Liver (tissue), 9 donors: ENCODE measurements around the gene ECD. TPM values are rescaled to one million over a fixed set of nuclear protein-coding genes. Genes with fewer than 3 reads are reported as not detected.

Source experiments
- DNase-seq: peaks from one replicate; pipeline ENCODE4 v3.0.0-alpha.2; 2017; ENCODE audit warnings: low spot score
- H3K27ac ChIP-seq, 2 donors: one replicate each; pipeline ENCODE4 v1.7.0; 2013; ENCODE audit warnings: inconsistent platforms in 2 of 2, low read length in 2 of 2, control low read depth in 1 of 2, low read depth in 1 of 2, mild to moderate bottlenecking in 1 of 2
- H3K27me3 ChIP-seq, 4 donors: one replicate each; pipeline versions ENCODE4 v1.6.1 to v1.7.0; 2013; ENCODE audit warnings: low read length in 3 of 4, inconsistent platforms in 1 of 4, mild to moderate bottlenecking in 1 of 4, moderate library complexity in 1 of 4; ENCODE audit not compliant: control insufficient read depth in 4 of 4, insufficient read depth in 4 of 4
- H3K36me3 ChIP-seq, 4 donors: one replicate each; pipeline versions ENCODE4 v1.6.1 to v1.7.0; 2013; ENCODE audit warnings: low read length in 3 of 4, mild to moderate bottlenecking in 3 of 4, low read depth in 1 of 4, moderate library complexity in 1 of 4; ENCODE audit not compliant: control insufficient read depth in 4 of 4, insufficient read depth in 3 of 4
- H3K4me1 ChIP-seq, 4 donors: one replicate each; pipeline versions ENCODE4 v1.6.1 to v1.7.0; 2013; ENCODE audit warnings: low read length in 3 of 4, mild to moderate bottlenecking in 3 of 4, moderate library complexity in 1 of 4; ENCODE audit not compliant: control insufficient read depth in 4 of 4, insufficient read depth in 4 of 4
- H3K4me3 ChIP-seq, 3 donors: one replicate each; pipeline versions ENCODE4 v1.6.1 to v1.7.0; 2013; ENCODE audit warnings: low read length in 3 of 3, control low read depth in 1 of 3, low read depth in 1 of 3, mild to moderate bottlenecking in 1 of 3
- H3K9ac ChIP-seq, 2 donors: one replicate each; pipeline ENCODE4 v1.7.0; 2013; ENCODE audit warnings: low read length in 2 of 2, mild to moderate bottlenecking in 2 of 2, moderate library complexity in 2 of 2, control low read depth in 1 of 2, low read depth in 1 of 2
- H3K9me3 ChIP-seq, 4 donors: one replicate each; pipeline versions ENCODE4 v1.6.1 to v1.7.0; 2013; ENCODE audit warnings: low read length in 3 of 4; ENCODE audit not compliant: control insufficient read depth in 4 of 4
- ATF3 ChIP-seq: IDR thresholded peaks from 2 replicates; pipeline ENCODE4 v1.6.1; 2016; ENCODE audit warnings: antibody characterized with exemption
- FOXA2 ChIP-seq: IDR thresholded peaks from 2 replicates; pipeline ENCODE4 v1.6.1; 2016; ENCODE audit warnings: antibody characterized with exemption
- GABPA ChIP-seq, 2 donors: IDR thresholded peaks in 1 of 2; conservative IDR thresholded peaks in 1 of 2; 2 replicates each; pipeline ENCODE4 v1.6.1; 2016; ENCODE audit warnings: antibody characterized with exemption in 2 of 2, mild to moderate bottlenecking in 1 of 2, moderate library complexity in 1 of 2
- HNF4A ChIP-seq, 2 donors: conservative IDR thresholded peaks; 2 replicates each; pipeline ENCODE4 v1.6.1; 2016; ENCODE audit warnings: antibody characterized with exemption in 2 of 2, mild to moderate bottlenecking in 2 of 2
- HNF4G ChIP-seq: IDR thresholded peaks from 2 replicates; pipeline ENCODE4 v1.6.1; 2016; ENCODE audit warnings: antibody characterized with exemption
- JUND ChIP-seq, 2 donors: IDR thresholded peaks; 2 replicates each; pipeline ENCODE4 v1.6.1; 2016; ENCODE audit warnings: antibody characterized with exemption in 2 of 2
- NR2F2 ChIP-seq: IDR thresholded peaks from 2 replicates; pipeline ENCODE4 v1.6.1; 2016; ENCODE audit warnings: antibody characterized with exemption
- RAD21 ChIP-seq, 2 donors: IDR thresholded peaks; 2 replicates each; pipeline ENCODE4 v1.6.1; 2016; ENCODE audit warnings: antibody characterized with exemption in 2 of 2, mild to moderate bottlenecking in 2 of 2
- REST ChIP-seq: IDR thresholded peaks from 2 replicates; pipeline ENCODE4 v1.6.1; 2016; ENCODE audit warnings: antibody characterized with exemption, mild to moderate bottlenecking
- RXRA ChIP-seq, 2 donors: IDR thresholded peaks; 2 replicates each; pipeline ENCODE4 v1.6.1; 2017 to 2018; ENCODE audit warnings: antibody characterized with exemption in 2 of 2, mild to moderate bottlenecking in 1 of 2
- SP1 ChIP-seq: IDR thresholded peaks from 2 replicates; pipeline ENCODE4 v1.6.1; 2018; ENCODE audit warnings: antibody characterized with exemption, mild to moderate bottlenecking
- TAF1 ChIP-seq: conservative IDR thresholded peaks from 2 replicates; pipeline ENCODE4 v1.6.1; 2016; ENCODE audit warnings: antibody characterized with exemption, mild to moderate bottlenecking
- YY1 ChIP-seq: IDR thresholded peaks from 2 replicates; pipeline ENCODE4 v1.6.1; 2016; ENCODE audit warnings: antibody characterized with exemption, mild to moderate bottlenecking
- WGBS: extraction: QIAGEN DNeasy Blood & Tissue Kit; methylation state at CpG from one replicate; pipeline ENCODE4 v1.1.7; 2013; 5-methylcytosine and 5-hydroxymethylcytosine counted together
- polyA plus RNA-seq, 2 donors: library from polyadenylated mRNA; stranded (reverse) in 1 of 2; unstranded in 1 of 2; fragments of 200-250 nt in 1 of 2; fragments of >200 nt in 1 of 2; fragmentation: Nextera tagmentation in 1 of 2; extraction: Ambion mirVana in 1 of 2; gene quantifications; one replicate each; pipeline versions ENCODE4 v1.2.1 to v1.2.3, GENCODE V29; 2013 to 2015
- total RNA-seq, 2 donors: library from RNA; depleted of rRNA; stranded (reverse); fragments of >200 nt; gene quantifications; one replicate each; pipeline ENCODE4 v1.2.3, GENCODE V29; 2014
- TF ChIP-seq, protein P1 (sequence below): fragments of 150-350 bp; IDR thresholded peaks from 2 replicates; pipeline ENCODE4 v1.5.1; 2017; ENCODE audit warnings: improper control_type of control experiment, low read depth, low read length; ENCODE audit not compliant: missing input control
- TF ChIP-seq, protein P2 (sequence below): IDR thresholded peaks from 2 replicates; pipeline ENCODE4 v1.6.1; 2016; ENCODE audit warnings: antibody characterized with exemption
- donor health status: healthy.
- donor health status: healthy.
- donor health status: healthy.
- donor health status: healthy.
- donor health status: healthy.

The ECD gene
- total and polyA plus RNA-seq, 4 donors, result 7.1 to 16.2 (median 12.0) TPM

GRCh38 chr10:73136627-73137026, 31.2 kb downstream of the ECD start:
- Histone ChIP-seq H3K36me3 (peaks cover 2 to 49% (median 35%) of the 10 kb centered on the region in 4 donors), H3K27me3 (no peaks in the 10 kb centered on the region), H3K4me3 (no peak overlapping the region), H3K4me1 (peaks cover 3 to 11% (median 7%) of the 10 kb centered on the region in 4 donors), H3K27ac (no peak overlapping the region), H3K9ac (no peak overlapping the region), H3K9me3 (no peaks in the 10 kb centered on the region)
- TF ChIP-seq, protein P1, sequence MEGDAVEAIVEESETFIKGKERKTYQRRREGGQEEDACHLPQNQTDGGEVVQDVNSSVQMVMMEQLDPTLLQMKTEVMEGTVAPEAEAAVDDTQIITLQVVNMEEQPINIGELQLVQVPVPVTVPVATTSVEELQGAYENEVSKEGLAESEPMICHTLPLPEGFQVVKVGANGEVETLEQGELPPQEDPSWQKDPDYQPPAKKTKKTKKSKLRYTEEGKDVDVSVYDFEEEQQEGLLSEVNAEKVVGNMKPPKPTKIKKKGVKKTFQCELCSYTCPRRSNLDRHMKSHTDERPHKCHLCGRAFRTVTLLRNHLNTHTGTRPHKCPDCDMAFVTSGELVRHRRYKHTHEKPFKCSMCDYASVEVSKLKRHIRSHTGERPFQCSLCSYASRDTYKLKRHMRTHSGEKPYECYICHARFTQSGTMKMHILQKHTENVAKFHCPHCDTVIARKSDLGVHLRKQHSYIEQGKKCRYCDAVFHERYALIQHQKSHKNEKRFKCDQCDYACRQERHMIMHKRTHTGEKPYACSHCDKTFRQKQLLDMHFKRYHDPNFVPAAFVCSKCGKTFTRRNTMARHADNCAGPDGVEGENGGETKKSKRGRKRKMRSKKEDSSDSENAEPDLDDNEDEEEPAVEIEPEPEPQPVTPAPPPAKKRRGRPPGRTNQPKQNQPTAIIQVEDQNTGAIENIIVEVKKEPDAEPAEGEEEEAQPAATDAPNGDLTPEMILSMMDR, result no peak
- TF ChIP-seq JUND (IDR thresholded peaks at IDR 0.05) (no peak), RAD21 (IDR thresholded peaks at IDR 0.05) (no peak), YY1 (no peak)
- no peak for DNase-seq
- 80% methylated on average over 2 of the region's 2 CpGs for WGBS

DNA sequence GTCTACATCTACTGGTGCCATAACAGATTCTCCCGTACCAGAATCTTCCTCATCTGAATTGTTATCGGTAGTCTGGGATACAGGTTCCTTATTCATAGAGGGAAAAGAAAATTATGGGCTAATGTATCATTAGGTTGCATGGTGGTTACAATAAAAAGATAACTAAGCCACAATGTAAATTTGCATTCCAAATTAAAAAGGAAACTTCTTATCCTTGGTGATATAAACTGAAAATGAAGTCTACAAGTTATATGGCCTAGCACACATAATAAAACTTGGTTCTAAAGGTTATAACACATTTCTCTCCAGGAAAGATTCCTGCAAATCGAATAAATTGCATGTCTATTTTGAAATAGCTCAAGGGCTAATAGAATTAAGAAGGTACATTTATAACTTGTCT, 33.1 kb downstream of the ECD start:
- 90% methylated on average over 3 of the region's 3 CpGs for WGBS
- no peaks in the 10 kb centered on the region for H3K9me3 ChIP-seq
- H3K27me3 ChIP-seq, result no peaks in the 10 kb centered on the region
- H3K36me3 ChIP-seq, result peaks cover 2 to 57% (median 32%) of the 10 kb centered on the region in 4 donors
- no peak for DNase-seq
- no peak overlapping the region for H3K4me3 ChIP-seq
- H3K27ac ChIP-seq, result no peak overlapping the region
- peaks cover 3 to 15% (median 8%) of the 10 kb centered on the region in 4 donors for H3K4me1 ChIP-seq
- H3K9ac ChIP-seq, result no peak overlapping the region
- TF ChIP-seq JUND (IDR thresholded peaks at IDR 0.05), result no peak
- TF ChIP-seq, protein P1, result no peak

GRCh38 chr10:73131913-73132686, 35.7 kb downstream of the ECD start:
- peak overlapping the region; percentile 58 to 82 for H3K27ac ChIP-seq
- no peak for DNase-seq
- H3K9ac ChIP-seq, result no peak overlapping the region
- no peaks in the 10 kb centered on the region for H3K27me3 ChIP-seq
- peaks cover 3 to 15% (median 8%) of the 10 kb centered on the region in 4 donors for H3K4me1 ChIP-seq
- peaks cover 0 to 52% (median 21%) of the 10 kb centered on the region in 4 donors for H3K36me3 ChIP-seq
- no peak overlapping the region for H3K4me3 ChIP-seq
- H3K9me3 ChIP-seq, result no peaks in the 10 kb centered on the region
- WGBS, result 40% methylated on average over 2 of the region's 2 CpGs
- TF ChIP-seq REST (peak; percentile 45), RXRA (IDR thresholded peaks at IDR 0.05) (peak; percentile 95 to 96), SP1 (peak; percentile 72), GABPA (IDR thresholded peaks at IDR 0.05 in 1 of 2, conservative IDR thresholded peaks at IDR 0.05 in 1 of 2) (peak in 1 of 2 donors; percentile 37), YY1 (peak; percentile 71), NR2F2 (no peak), HNF4G (peak; percentile 62), JUND (IDR thresholded peaks at IDR 0.05) (peak; percentile 35 to 74), HNF4A (conservative IDR thresholded peaks at IDR 0.05) (peak; percentile 86 to 92), FOXA2 (peak; percentile 90), RAD21 (IDR thresholded peaks at IDR 0.05) (peak; percentile 21 to 37), ATF3 (no peak), TAF1 (no peak)
- TF ChIP-seq, protein P2, sequence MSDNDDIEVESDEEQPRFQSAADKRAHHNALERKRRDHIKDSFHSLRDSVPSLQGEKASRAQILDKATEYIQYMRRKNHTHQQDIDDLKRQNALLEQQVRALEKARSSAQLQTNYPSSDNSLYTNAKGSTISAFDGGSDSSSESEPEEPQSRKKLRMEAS, result peak; percentile 77
- TF ChIP-seq, protein P1, result no peak
